ENCODE measurements around the gene CCDC171. TPM values are rescaled to one million over a fixed set of nuclear protein-coding genes. Genes with fewer than 3 reads are reported as not detected.

The CCDC171 gene
- total RNA-seq, 1 experiment from 2014 or later, result 2.6 TPM

DNA sequence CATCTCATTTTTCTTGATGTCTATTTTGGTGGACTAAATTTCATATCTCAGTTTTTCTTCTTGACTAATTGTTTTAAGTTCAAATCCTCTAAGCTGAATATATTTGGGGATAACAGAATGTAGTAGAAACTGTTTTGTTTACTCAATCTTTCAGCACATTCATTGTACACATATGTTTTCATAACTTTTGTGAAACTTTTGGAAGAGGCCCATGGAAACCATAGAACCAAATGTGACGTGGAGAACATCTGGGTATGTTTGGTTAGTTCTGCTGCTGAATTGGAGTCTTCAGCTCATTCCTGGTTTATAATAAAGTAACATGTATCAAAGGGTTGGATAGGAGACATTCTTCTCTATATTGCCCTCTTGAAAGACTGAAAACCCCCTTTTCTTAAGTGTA, 88.4 kb downstream of the CCDC171 start:
- Histone ChIP-seq H3K79me2 (ENCODE audit: insufficient read depth, low read length) (no peaks in the 10 kb centered on the region), H3K4me3 (replicated peaks in 1 of 2; ENCODE audit: low read depth in 1 of 2, low read length in 2 of 2) (no peak overlapping the region), H3K27ac (ENCODE audit: low read depth, low read length) (no peak overlapping the region), H3K27me3 (ENCODE audit: insufficient read depth, low read length) (no peaks in the 10 kb centered on the region), H3K4me2 (ENCODE audit: low read length) (no peak overlapping the region), H2AFZ (ENCODE audit: low read depth, low read length, poor library complexity, severe bottlenecking) (no peak overlapping the region), H4K20me1 (ENCODE audit: insufficient read depth) (no peaks in the 10 kb centered on the region), H3K36me3 (ENCODE audit: control insufficient read depth in 1 of 2, insufficient read depth in 2 of 2, low read length in 2 of 2) (no peaks in the 10 kb centered on the region), H3K9ac (ENCODE audit: low read length) (no peak overlapping the region), H3K4me1 (ENCODE audit: control insufficient read depth in 1 of 2, insufficient read depth in 2 of 2, low read length in 2 of 2) (no peaks in the 10 kb centered on the region), H3K9me2 (ENCODE audit: insufficient read depth) (no peaks in the 10 kb centered on the region), H3K9me3 (ENCODE audit: control insufficient read depth in 1 of 2, insufficient read depth in 1 of 2, low read depth in 1 of 2, low read length in 2 of 2) (no peaks in the 10 kb centered on the region)
- ChIA-PET POLR2A (no interaction called here), RAD21 (ENCODE audit: low non-redundant PET in 1 of 2, low total read pairs in 2 of 2, uncharacterized antibody in 2 of 2, unreplicated experiment in 2 of 2) (no interaction called here), CTCF (interaction anchor here (0.6 kb wide), 1 partner anchor 152 kb away, joined by 3 read pairs; no protein-coding TSS in a partner anchor)
- intact Hi-C loops (cut with micrococcal nuclease), result no loop called here
- no peak for TF ChIP-seq TCF7L2 (IDR thresholded peaks at IDR 0.05; ENCODE audit: borderline replicate concordance, extremely low read depth, insufficient read depth, insufficient read length)
- TF ChIP-seq, protein P1, sequence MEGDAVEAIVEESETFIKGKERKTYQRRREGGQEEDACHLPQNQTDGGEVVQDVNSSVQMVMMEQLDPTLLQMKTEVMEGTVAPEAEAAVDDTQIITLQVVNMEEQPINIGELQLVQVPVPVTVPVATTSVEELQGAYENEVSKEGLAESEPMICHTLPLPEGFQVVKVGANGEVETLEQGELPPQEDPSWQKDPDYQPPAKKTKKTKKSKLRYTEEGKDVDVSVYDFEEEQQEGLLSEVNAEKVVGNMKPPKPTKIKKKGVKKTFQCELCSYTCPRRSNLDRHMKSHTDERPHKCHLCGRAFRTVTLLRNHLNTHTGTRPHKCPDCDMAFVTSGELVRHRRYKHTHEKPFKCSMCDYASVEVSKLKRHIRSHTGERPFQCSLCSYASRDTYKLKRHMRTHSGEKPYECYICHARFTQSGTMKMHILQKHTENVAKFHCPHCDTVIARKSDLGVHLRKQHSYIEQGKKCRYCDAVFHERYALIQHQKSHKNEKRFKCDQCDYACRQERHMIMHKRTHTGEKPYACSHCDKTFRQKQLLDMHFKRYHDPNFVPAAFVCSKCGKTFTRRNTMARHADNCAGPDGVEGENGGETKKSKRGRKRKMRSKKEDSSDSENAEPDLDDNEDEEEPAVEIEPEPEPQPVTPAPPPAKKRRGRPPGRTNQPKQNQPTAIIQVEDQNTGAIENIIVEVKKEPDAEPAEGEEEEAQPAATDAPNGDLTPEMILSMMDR (IDR thresholded peaks at IDR 0.05 in 2 of 3, conservative IDR thresholded peaks at IDR 0.05 in 1 of 3; ENCODE audit: borderline replicate concordance in 1 of 3, insufficient read depth in 1 of 3, low read depth in 2 of 3, low read length in 2 of 3), result no peak
- no peak for TF ChIP-seq YY1 (IDR thresholded peaks at IDR 0.05; ENCODE audit: extremely low read depth, insufficient replicate concordance, low read depth, low read length)
- TF ChIP-seq CBX3 (IDR thresholded peaks at IDR 0.05; ENCODE audit: low read depth), result no peak
- TF ChIP-seq POLR2AphosphoS5 (IDR thresholded peaks at IDR 0.05; ENCODE audit: low read depth, low read length), result no peak
- TF ChIP-seq, protein P2, sequence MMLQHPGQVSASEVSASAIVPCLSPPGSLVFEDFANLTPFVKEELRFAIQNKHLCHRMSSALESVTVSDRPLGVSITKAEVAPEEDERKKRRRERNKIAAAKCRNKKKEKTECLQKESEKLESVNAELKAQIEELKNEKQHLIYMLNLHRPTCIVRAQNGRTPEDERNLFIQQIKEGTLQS (IDR thresholded peaks at IDR 0.05), result no peak
- no peak for TF ChIP-seq SIN3A (IDR thresholded peaks at IDR 0.05; ENCODE audit: low read depth)
- TF ChIP-seq EGR1 (IDR thresholded peaks at IDR 0.05; ENCODE audit: low read depth), result no peak
- no peak for TF ChIP-seq SRF (IDR thresholded peaks at IDR 0.05; ENCODE audit: low read depth)
- no peak for TF ChIP-seq ZFX (IDR thresholded peaks at IDR 0.05)
- TF ChIP-seq POLR2A (IDR thresholded peaks at IDR 0.05; ENCODE audit: borderline replicate concordance, extremely low read depth, insufficient read depth, insufficient read length), result no peak
- no TSS peak for BruUV-seq (replicated peaks)
- ATAC-seq, result no peak
- no peak for DNase-seq (ENCODE audit: low read depth, low spot score)
